Measurements from ENCODE around the gene DES.

GRCh38 chr2:219442256-219443015 lies 24.3 kb downstream of the DES start:
- TF ChIP-seq CTCF (IDR thresholded peaks at IDR 0.05): no peak
- TF ChIP-seq EZH2 (IDR thresholded peaks at IDR 0.05): no peak
